Cardiac septum (tissue), 1 donor: ENCODE data around the gene TSHZ2. TPM values are rescaled to one million over a fixed set of nuclear protein-coding genes. Genes with fewer than 3 reads are reported as not detected.
"Not testable (repeated sequence)": the region's sequence is repeated elsewhere in the genome, so short reads cannot be mapped to it uniquely, and the experiment has no call there.

Source experiments
- DNase-seq: peaks from one replicate; pipeline ENCODE4 v3.0.0-alpha.2; 2020; ENCODE audit warnings: low spot score
- intact Hi-C: fragments of 100-400 bp; cut with DNase I; formaldehyde crosslinking; loops from one replicate; pipeline ENCODE4 v1.14.0; 2022
- total RNA-seq: library from RNA; stranded (reverse); fragmentation: NEBNext Ultra II Directional; extraction: Animal tissue kit (Norgen Biotek cat#: 25700); gene quantifications from one replicate; pipeline ENCODE4 v1.2.1, GENCODE V29; 2021
- donor health status: DM: no; HTN: no; CAD: no.

TSHZ2 gene
- total RNA-seq, 1 donor from 2014 or later = 7.5 TPM

GRCh38 chr20:53077373-53078205 is 105.4 kb downstream of the TSHZ2 start:
- intact Hi-C loops = no loop called here
- DNase-seq = no peak

GRCh38 chr20:53078761-53079160 is 106.6 kb downstream of the TSHZ2 start:
- intact Hi-C loops = no loop called here
- DNase-seq = no peak

GRCh38 chr20:53079261-53079691 is 107.1 kb downstream of the TSHZ2 start:
- intact Hi-C loops = no loop called here
- no peak for DNase-seq

- DNase-seq = no peak
- intact Hi-C loops = no loop called here
Measured at GRCh38 chr20:53079828-53080686, 107.9 kb downstream of the TSHZ2 start.

- intact Hi-C loops = no loop called here
- DNase-seq = no peak
Measured at GRCh38 chr20:53080687-53080962, 108.5 kb downstream of the TSHZ2 start.

GRCh38 chr20:53080969-53081871 is 109.1 kb downstream of the TSHZ2 start:
- no peak for DNase-seq
- intact Hi-C loops = no loop called here

- intact Hi-C loops = no loop called here
- no peak for DNase-seq
Measured at GRCh38 chr20:53081916-53082863, 110.0 kb downstream of the TSHZ2 start.

GRCh38 chr20:53083411-53083810 is 111.3 kb downstream of the TSHZ2 start:
- intact Hi-C loops = no loop called here
- DNase-seq = no peak

- intact Hi-C loops = no loop called here
- DNase-seq = no peak
Measured at GRCh38 chr20:53084408-53084997, 112.3 kb downstream of the TSHZ2 start.

- DNase-seq = no peak
- intact Hi-C loops = no loop called here
Measured at GRCh38 chr20:53085720-53086119, 113.6 kb downstream of the TSHZ2 start.

GRCh38 chr20:53087037-53087777 is 115.0 kb downstream of the TSHZ2 start:
- DNase-seq = no peak
- intact Hi-C loops = no loop called here

GRCh38 chr20:53088786-53089185 is 116.6 kb downstream of the TSHZ2 start:
- DNase-seq = no peak
- intact Hi-C loops = no loop called here

- intact Hi-C loops, DNase-seq: not testable (repeated sequence)
Measured at GRCh38 chr20:53089851-53090250, 117.7 kb downstream of the TSHZ2 start.

GRCh38 chr20:53091789-53092188 is 119.6 kb downstream of the TSHZ2 start:
- intact Hi-C loops = no loop called here
- no peak for DNase-seq

GRCh38 chr20:53092772-53093300 is 120.7 kb downstream of the TSHZ2 start:
- no peak for DNase-seq
- intact Hi-C loops = no loop called here

GRCh38 chr20:53097371-53097770 is 125.2 kb downstream of the TSHZ2 start:
- intact Hi-C loops = no loop called here

GRCh38 chr20:53097791-53098190 is 125.6 kb downstream of the TSHZ2 start:
- no peak for DNase-seq
- intact Hi-C loops = no loop called here

More at GRCh38 chr20:53097371-53097770, 125.2 kb downstream of the TSHZ2 start:
- DNase-seq = no peak
